Endodermal cell (in vitro differentiated cells): ENCODE measurements around the gene ELL. TPM values are rescaled to one million over a fixed set of nuclear protein-coding genes. Genes with fewer than 3 reads are reported as not detected.

Experiments
- DNase-seq: peaks from one replicate; pipeline ENCODE4 v3.0.0-alpha.2; 2017
- H3K27ac ChIP-seq: 2 replicates; pipeline ENCODE4 v1.5.1; 2013; ENCODE audit warnings: mild to moderate bottlenecking, low read depth, low read length, moderate library complexity
- H3K27me3 ChIP-seq: 2 replicates; pipeline ENCODE4 v1.6.1; 2013; ENCODE audit warnings: mild to moderate bottlenecking, low read length, moderate library complexity; ENCODE audit not compliant: insufficient read depth, control insufficient read depth, poor library complexity, severe bottlenecking
- H3K36me3 ChIP-seq: 2 replicates; pipeline ENCODE4 v1.7.0; 2013; ENCODE audit warnings: mild to moderate bottlenecking, low read length, moderate library complexity; ENCODE audit not compliant: control insufficient read depth, insufficient read depth
- H3K4me1 ChIP-seq: one replicate; pipeline ENCODE4 v1.7.0; 2013; ENCODE audit warnings: low read length; ENCODE audit not compliant: control insufficient read depth, insufficient read depth
- H3K4me3 ChIP-seq: 2 replicates; pipeline ENCODE4 v1.5.1; 2013; ENCODE audit warnings: mild to moderate bottlenecking, low read length, moderate library complexity
- H3K9ac ChIP-seq: 2 replicates; pipeline ENCODE4 v1.6.1; 2013; ENCODE audit warnings: mild to moderate bottlenecking, low read length, moderate library complexity; ENCODE audit not compliant: poor library complexity, severe bottlenecking; ENCODE audit errors: extremely low read depth
- H3K9me3 ChIP-seq: 2 replicates; pipeline ENCODE4 v1.6.1; 2013; ENCODE audit warnings: mild to moderate bottlenecking, low read length, moderate library complexity; ENCODE audit not compliant: control insufficient read depth
- H3K27ac Mint-ChIP-seq: 2 replicates; pipeline ENCODE4 v1.8.0; 2020; ENCODE audit warnings: mixed read lengths
- H3K27me3 Mint-ChIP-seq: 2 replicates; pipeline ENCODE4 v1.8.0; 2021; ENCODE audit warnings: mild to moderate bottlenecking, mixed read lengths; ENCODE audit not compliant: insufficient read depth
- H3K36me3 Mint-ChIP-seq: 2 replicates; pipeline ENCODE4 v1.8.0; 2020; ENCODE audit warnings: low read depth, mixed read lengths
- H3K4me1 Mint-ChIP-seq: 2 replicates; pipeline ENCODE4 v1.8.0; 2020; ENCODE audit warnings: mixed read lengths
- H3K4me3 Mint-ChIP-seq: 2 replicates; pipeline ENCODE4 v1.8.0; 2020; ENCODE audit warnings: mild to moderate bottlenecking, moderate library complexity, mixed read lengths
- H3K9me3 Mint-ChIP-seq: 2 replicates; pipeline ENCODE4 v1.8.0; 2020; ENCODE audit warnings: mild to moderate bottlenecking, mixed read lengths
- whole genome bisulfite sequencing, 2 experiments: methylation state at CpG; one replicate each; pipeline versions ENCODE4 v1.1.5 to v1.1.7; 2013; ENCODE audit warnings: missing lambda C conversion rate in 2 of 2, mixed read lengths in 1 of 2; ENCODE audit not compliant: insufficient coverage in 1 of 2, insufficient read length in 1 of 2; 5-methylcytosine and 5-hydroxymethylcytosine counted together
- total RNA-seq, 2 donors: library from RNA; stranded (reverse); fragmentation: NEBNext Ultra II Directional in 1 of 2; extraction: Animal tissue kit (Norgen Biotek cat#: 25700) in 1 of 2; gene quantifications; 2 replicates in 1 of 2; 3 replicates in 1 of 2; pipeline ENCODE4 v1.2.1, GENCODE V29; 2021
- TF ChIP-seq, protein P1 (sequence below): fragments of 200-600 bp; sonication (generic); conservative IDR thresholded peaks from 2 replicates; pipeline ENCODE4 v1.5.0; 2021; ENCODE audit warnings: antibody characterized with exemption, mild to moderate bottlenecking

The ELL gene
- total RNA-seq, 2 donors from 2014 or later: 10.9 to 15.4 TPM

DNA sequence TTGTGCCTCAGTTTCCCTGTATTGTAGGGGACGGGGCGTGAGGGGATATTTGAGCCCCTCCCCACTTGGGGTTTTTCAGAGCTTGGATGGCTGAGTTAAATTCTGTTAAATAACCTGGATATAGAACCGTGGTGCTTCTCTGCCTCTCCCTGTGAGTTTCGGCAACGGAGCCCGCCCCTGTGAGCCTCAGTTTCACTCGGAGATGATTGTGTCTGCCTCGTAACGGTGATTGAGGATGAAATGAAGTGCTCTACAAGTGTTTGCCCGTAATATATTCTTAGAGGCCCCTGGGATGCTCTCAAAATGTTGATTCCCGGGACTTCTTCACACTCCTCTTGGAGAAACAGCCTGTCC is 36.3 kb upstream of the ELL start:
- H3K4me1 Mint-ChIP-seq: peaks cover 6% of the 10 kb centered on the region
- peak overlapping the region; percentile 94 for H3K4me3 ChIP-seq
- peak overlapping the region; percentile 86 for H3K27ac Mint-ChIP-seq
- peak overlapping the region; percentile 87 for H3K4me3 Mint-ChIP-seq
- WGBS, 2 experiments: 15 to 19% methylated on average over 8 to 11 of the region's 11 CpGs
- H3K4me1 ChIP-seq: no peaks in the 10 kb centered on the region
- H3K36me3 ChIP-seq: peaks cover 12% of the 10 kb centered on the region
- peak; percentile 62 for DNase-seq
- no peaks in the 10 kb centered on the region for H3K27me3 ChIP-seq
- H3K9me3 ChIP-seq: no peaks in the 10 kb centered on the region
- peaks cover 8% of the 10 kb centered on the region for H3K36me3 Mint-ChIP-seq
- H3K27me3 Mint-ChIP-seq: no peaks in the 10 kb centered on the region
- H3K9me3 Mint-ChIP-seq: no peaks in the 10 kb centered on the region
- peak overlapping the region; percentile 66 for H3K9ac ChIP-seq
- H3K27ac ChIP-seq: peak overlapping the region; percentile 46
- TF ChIP-seq, protein P1, sequence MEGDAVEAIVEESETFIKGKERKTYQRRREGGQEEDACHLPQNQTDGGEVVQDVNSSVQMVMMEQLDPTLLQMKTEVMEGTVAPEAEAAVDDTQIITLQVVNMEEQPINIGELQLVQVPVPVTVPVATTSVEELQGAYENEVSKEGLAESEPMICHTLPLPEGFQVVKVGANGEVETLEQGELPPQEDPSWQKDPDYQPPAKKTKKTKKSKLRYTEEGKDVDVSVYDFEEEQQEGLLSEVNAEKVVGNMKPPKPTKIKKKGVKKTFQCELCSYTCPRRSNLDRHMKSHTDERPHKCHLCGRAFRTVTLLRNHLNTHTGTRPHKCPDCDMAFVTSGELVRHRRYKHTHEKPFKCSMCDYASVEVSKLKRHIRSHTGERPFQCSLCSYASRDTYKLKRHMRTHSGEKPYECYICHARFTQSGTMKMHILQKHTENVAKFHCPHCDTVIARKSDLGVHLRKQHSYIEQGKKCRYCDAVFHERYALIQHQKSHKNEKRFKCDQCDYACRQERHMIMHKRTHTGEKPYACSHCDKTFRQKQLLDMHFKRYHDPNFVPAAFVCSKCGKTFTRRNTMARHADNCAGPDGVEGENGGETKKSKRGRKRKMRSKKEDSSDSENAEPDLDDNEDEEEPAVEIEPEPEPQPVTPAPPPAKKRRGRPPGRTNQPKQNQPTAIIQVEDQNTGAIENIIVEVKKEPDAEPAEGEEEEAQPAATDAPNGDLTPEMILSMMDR: no peak

DNA sequence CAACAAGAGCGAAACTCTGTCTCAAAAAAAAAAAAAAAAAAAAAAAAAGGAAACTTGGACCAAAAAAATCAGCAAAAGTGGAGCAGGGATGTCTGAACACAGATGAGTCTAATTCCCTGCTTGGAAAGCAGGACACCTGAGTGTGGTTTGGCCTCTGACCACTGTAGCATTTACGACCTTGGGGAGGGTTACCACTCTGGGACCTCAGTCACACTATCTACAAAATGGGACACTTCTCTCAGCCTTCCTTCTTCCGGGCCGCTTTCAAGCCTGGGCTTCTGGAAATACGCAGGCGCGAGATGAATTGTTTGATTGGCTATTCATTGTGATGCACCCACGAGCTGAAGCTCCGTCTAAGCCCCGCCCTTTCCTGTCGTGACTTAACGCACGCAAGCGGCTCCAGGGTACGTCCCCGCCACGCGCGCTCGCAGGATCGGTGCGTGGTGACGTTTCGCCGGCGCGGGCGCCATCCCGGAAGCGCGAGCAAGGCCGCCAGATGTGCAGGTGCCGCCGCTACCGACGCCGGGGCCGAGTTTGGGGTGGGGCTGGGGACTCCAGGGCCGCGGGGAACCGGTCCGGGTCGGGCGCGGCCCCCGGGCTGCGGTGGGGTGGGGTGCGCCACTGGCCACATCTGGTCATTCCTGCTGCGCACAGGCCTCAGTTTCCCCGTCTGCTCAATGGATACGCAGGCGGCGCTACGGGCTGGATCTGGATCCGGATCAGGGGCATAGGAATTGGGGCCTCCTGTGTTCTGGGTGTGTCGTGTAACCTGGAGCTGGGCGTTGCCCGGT is 35.7 kb upstream of the ELL start, which contains the start of gene KXD1:
Gene KXD1 (plus strand): TSS at position 460 of the 791 bp plus-strand sequence. CDS start 4,187 bp downstream, outside the sequence.
- no peaks in the 10 kb centered on the region for H3K9me3 Mint-ChIP-seq
- peak within 1 kb of the TSS; percentile 66 for H3K9ac ChIP-seq
- no peaks in the 10 kb centered on the region for H3K27me3 Mint-ChIP-seq
- peak within 1 kb of the TSS; percentile 46 for H3K27ac ChIP-seq
- peaks cover 3% of the 10 kb centered on the region for H3K36me3 Mint-ChIP-seq
- H3K36me3 ChIP-seq: peaks cover 12% of the 10 kb centered on the region
- H3K4me1 Mint-ChIP-seq: peaks cover 6% of the 10 kb centered on the region
- no peaks in the 10 kb centered on the region for H3K27me3 ChIP-seq
- DNase-seq: peak; percentile 93
- no peaks in the 10 kb centered on the region for H3K4me1 ChIP-seq
- peak within 1 kb of the TSS; percentile 86 for H3K27ac Mint-ChIP-seq
- H3K4me3 ChIP-seq: peak within 1 kb of the TSS; percentile 94
- no peaks in the 10 kb centered on the region for H3K9me3 ChIP-seq
- H3K4me3 Mint-ChIP-seq: peak within 1 kb of the TSS; percentile 87
- TF ChIP-seq, protein P1: no peak
- WGBS, 2 experiments: 2 to 4% methylated on average over 20 to 58 of the region's 58 CpGs

DNA sequence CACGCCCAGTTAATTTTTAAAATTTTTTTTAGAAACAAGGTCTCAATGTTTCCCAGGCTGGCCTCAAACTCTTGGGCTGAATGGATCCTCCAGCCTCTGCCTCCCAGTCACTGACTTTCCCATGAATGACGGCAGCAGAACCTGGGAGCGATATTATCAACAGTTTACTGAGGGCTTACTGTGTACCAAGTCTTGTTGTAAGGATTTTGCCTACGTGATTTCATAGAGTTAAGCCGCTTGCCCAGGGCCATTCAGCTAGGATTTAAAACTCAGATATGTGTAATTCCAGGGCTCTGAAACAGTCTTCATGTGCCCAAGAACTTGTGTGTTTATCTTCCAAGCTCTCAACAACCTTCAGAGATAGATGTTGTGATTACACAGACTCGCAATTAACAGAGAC is 29.8 kb upstream of the ELL start:
- Mint-ChIP-seq H3K4me1 (no peaks in the 10 kb centered on the region), H3K27ac (no peak overlapping the region), H3K36me3 (no peaks in the 10 kb centered on the region), H3K9me3 (no peaks in the 10 kb centered on the region), H3K4me3 (no peak overlapping the region), H3K27me3 (no peaks in the 10 kb centered on the region)
- no peaks in the 10 kb centered on the region for H3K4me1 ChIP-seq
- no peaks in the 10 kb centered on the region for H3K36me3 ChIP-seq
- TF ChIP-seq, protein P1: no peak
- DNase-seq: no peak
- H3K4me3 ChIP-seq: no peak overlapping the region
- H3K27ac ChIP-seq: no peak overlapping the region
- H3K27me3 ChIP-seq: no peaks in the 10 kb centered on the region
- H3K9ac ChIP-seq: no peak overlapping the region
- WGBS, 2 experiments: 90 to 91% methylated on average over 6 of the region's 6 CpGs
- H3K9me3 ChIP-seq: no peaks in the 10 kb centered on the region
